PC-3 (cell line): ENCODE data around the gene TMTC2. TPM values are rescaled to one million over a fixed set of nuclear protein-coding genes. Genes with fewer than 3 reads are reported as not detected.

Source experiments
- ATAC-seq: fragments of 200-7000 bp; cut with Tn5 transposase; 2 replicates; pipeline ENCODE4 v1.9.1; 2020; ENCODE audit warnings: mild to moderate bottlenecking, moderate library complexity
- BruUV-seq: library from RNA; stranded (reverse); fragments of 400-500 nt; replicated peaks from 2 replicates; lab custom pipeline; 2021; lab: Mats Ljungman, UMichigan
- CTCF ChIA-PET: fragments of 300-600 bp; sonication (Branson Sonifier 250); formaldehyde crosslinking; loops from one replicate; lab custom pipeline; 2022; ENCODE audit warnings: antibody characterized with exemption; lab: Charles Lee
- POLR2A ChIA-PET: fragments of 300-600 bp; sonication (Branson Sonifier 250); formaldehyde crosslinking; loops from one replicate; lab custom pipeline; 2022; ENCODE audit warnings: antibody characterized with exemption; ENCODE audit not compliant: unreplicated experiment; lab: Charles Lee
- DNase-seq: peaks from one replicate; pipeline ENCODE4 v3.0.0-alpha.2; 2015
- H2AFZ ChIP-seq: fragments of 300-600 bp; sonication (generic); 2 replicates; pipeline ENCODE4 v1.6.0; 2016; ENCODE audit warnings: antibody characterized with exemption, low read length
- H3F3A ChIP-seq: fragments of 300-600 bp; sonication (generic); one replicate; pipeline ENCODE4 v1.6.0; 2017; ENCODE audit warnings: antibody characterized with exemption, low read length, control low read depth, mild to moderate bottlenecking; ENCODE audit not compliant: unreplicated experiment
- H3K27ac ChIP-seq: fragments of 300-600 bp; sonication (generic); 2 replicates; pipeline ENCODE4 v1.5.1; 2016; ENCODE audit warnings: mild to moderate bottlenecking, low read length
- H3K27me3 ChIP-seq: fragments of 300-600 bp; sonication (generic); 2 replicates; pipeline ENCODE4 v1.6.1; 2016; ENCODE audit warnings: low read length, mixed read lengths
- H3K36me3 ChIP-seq: fragments of 300-600 bp; sonication (generic); 2 replicates; pipeline ENCODE4 v1.6.1; 2016; ENCODE audit warnings: low read depth, mixed run types, low read length, mixed read lengths
- H3K4me1 ChIP-seq: fragments of 300-600 bp; sonication (generic); 2 replicates; pipeline ENCODE4 v1.5.1; 2016; ENCODE audit warnings: low read length; ENCODE audit not compliant: insufficient read depth
- H3K4me2 ChIP-seq: fragments of 300-600 bp; sonication (generic); 2 replicates; pipeline ENCODE4 v1.6.0; 2016; ENCODE audit warnings: low read length
- H3K4me3 ChIP-seq: fragments of 300-600 bp; sonication (generic); 2 replicates; pipeline ENCODE4 v1.5.1; 2016; ENCODE audit warnings: mild to moderate bottlenecking, low read length, mixed read lengths
- H3K79me2 ChIP-seq: fragments of 300-600 bp; sonication (generic); 2 replicates; pipeline ENCODE4 v1.6.1; 2017; ENCODE audit warnings: low read length, mixed read lengths
- H3K9ac ChIP-seq: fragments of 300-600 bp; sonication (generic); 2 replicates; pipeline ENCODE4 v1.6.0; 2016; ENCODE audit warnings: mild to moderate bottlenecking, low read length
- H3K9me2 ChIP-seq: fragments of 300-600 bp; sonication (generic); replicated peaks from 2 replicates; pipeline ENCODE4 v1.6.1; 2016; ENCODE audit warnings: mixed run types, low read length, mixed read lengths
- H3K9me3 ChIP-seq: fragments of 300-600 bp; sonication (generic); 2 replicates; pipeline ENCODE4 v1.6.1; 2016; ENCODE audit warnings: low read length, mixed read lengths
- H4K20me1 ChIP-seq: fragments of 300-600 bp; sonication (generic); 2 replicates; pipeline ENCODE4 v1.6.1; 2016; ENCODE audit warnings: low read length, mixed read lengths
- EZH2 ChIP-seq: fragments of 300-600 bp; sonication (generic); IDR thresholded peaks from one replicate; pipeline ENCODE4 v1.6.1; 2017; ENCODE audit warnings: antibody characterized with exemption, mild to moderate bottlenecking, low read length; ENCODE audit not compliant: unreplicated experiment
- EZH2phosphoT487 ChIP-seq: fragments of 300-600 bp; sonication (generic); IDR thresholded peaks from 2 replicates; pipeline ENCODE4 v1.6.1; 2018; ENCODE audit warnings: mild to moderate bottlenecking, antibody characterized with exemption, low read length, borderline replicate concordance
- intact Hi-C: fragments of 100-400 bp; cut with micrococcal nuclease; formaldehyde crosslinking; loops from 2 replicates; pipeline ENCODE4 v1.9.0; 2023
- total RNA-seq: library from RNA; depleted of rRNA; stranded (reverse); fragments of >200 nt; gene quantifications from 2 replicates; pipeline ENCODE4 v1.2.3, GENCODE V29; 2014
- TF ChIP-seq, protein P1 (sequence below): fragments of 300-600 bp; sonication (generic); conservative IDR thresholded peaks from 2 replicates; pipeline ENCODE4 v1.5.1; 2017; ENCODE audit warnings: antibody characterized with exemption, low read depth, mild to moderate bottlenecking, low read length

TMTC2 gene
- total RNA-seq, 1 experiment from 2014 or later = 10.7 TPM

DNA sequence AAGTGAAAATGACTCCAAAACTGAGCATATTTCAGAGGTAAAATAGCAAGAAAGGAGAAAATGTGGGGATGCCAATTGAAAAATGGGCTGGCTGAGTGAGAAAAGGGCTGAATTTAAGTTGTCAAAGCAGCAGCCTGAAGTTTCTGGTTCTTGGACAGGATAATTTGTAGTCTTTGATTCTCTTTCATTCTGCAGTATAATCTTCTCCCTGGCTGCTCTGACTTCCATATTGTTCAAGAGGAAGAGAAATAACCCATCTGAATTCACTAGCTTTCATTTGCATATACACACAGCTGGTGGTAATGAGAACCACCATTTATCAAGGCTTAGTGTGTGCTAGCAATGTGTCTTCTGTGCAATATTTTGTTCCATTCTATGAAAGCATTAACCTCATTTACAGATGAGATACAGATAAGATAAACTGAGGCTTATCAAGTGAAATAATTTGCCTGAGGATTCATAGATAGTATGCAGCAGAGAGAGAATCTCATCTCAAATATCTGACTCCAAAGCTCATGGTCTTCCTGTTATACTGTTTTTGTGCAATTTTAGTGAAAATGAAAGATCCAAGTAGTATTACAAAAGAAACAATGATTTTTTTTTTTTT lies 184.2 kb downstream of the TMTC2 start:
- POLR2A ChIA-PET = no interaction called here
- Histone ChIP-seq H3K27ac (no peak overlapping the region), H3K4me2 (no peak overlapping the region), H3K79me2 (no peaks in the 10 kb centered on the region), H3K4me3 (no peak overlapping the region), H3F3A (no peaks in the 10 kb centered on the region), H3K27me3 (no peaks in the 10 kb centered on the region), H4K20me1 (no peaks in the 10 kb centered on the region), H3K36me3 (no peaks in the 10 kb centered on the region), H3K9me3 (no peaks in the 10 kb centered on the region), H3K9ac (no peak overlapping the region), H3K9me2 (no peaks in the 10 kb centered on the region), H2AFZ (no peak overlapping the region), H3K4me1 (peaks cover 10% of the 10 kb centered on the region)
- DNase-seq (no peak), ATAC-seq (no peak)
- no TSS peak for BruUV-seq
- TF ChIP-seq EZH2phosphoT487 = no peak
- TF ChIP-seq, protein P1, sequence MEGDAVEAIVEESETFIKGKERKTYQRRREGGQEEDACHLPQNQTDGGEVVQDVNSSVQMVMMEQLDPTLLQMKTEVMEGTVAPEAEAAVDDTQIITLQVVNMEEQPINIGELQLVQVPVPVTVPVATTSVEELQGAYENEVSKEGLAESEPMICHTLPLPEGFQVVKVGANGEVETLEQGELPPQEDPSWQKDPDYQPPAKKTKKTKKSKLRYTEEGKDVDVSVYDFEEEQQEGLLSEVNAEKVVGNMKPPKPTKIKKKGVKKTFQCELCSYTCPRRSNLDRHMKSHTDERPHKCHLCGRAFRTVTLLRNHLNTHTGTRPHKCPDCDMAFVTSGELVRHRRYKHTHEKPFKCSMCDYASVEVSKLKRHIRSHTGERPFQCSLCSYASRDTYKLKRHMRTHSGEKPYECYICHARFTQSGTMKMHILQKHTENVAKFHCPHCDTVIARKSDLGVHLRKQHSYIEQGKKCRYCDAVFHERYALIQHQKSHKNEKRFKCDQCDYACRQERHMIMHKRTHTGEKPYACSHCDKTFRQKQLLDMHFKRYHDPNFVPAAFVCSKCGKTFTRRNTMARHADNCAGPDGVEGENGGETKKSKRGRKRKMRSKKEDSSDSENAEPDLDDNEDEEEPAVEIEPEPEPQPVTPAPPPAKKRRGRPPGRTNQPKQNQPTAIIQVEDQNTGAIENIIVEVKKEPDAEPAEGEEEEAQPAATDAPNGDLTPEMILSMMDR = no peak
- CTCF ChIA-PET = no interaction called here
- intact Hi-C loops = no loop called here

DNA sequence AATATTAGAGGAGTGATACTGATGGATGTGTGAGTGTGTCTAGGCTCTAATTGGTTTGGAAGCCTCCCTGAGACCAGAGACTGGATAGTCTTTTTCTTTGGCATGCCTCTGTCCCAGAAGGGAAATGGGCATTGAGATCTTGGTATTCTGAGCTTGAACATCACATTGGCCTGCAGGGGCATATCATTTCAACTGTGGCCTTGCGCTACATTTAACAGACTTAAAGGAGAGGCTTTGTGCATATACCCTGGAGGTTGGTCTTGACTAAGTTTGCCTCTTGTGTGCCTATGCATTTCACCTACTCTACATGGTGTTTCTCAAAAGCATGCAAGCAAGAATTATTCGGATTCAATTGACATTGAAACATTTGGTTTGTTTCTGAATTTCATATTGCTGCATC lies 185.4 kb downstream of the TMTC2 start:
- Histone ChIP-seq H3K9me3 (no peaks in the 10 kb centered on the region), H3K27ac (no peak overlapping the region), H3K27me3 (no peaks in the 10 kb centered on the region), H3K4me3 (no peak overlapping the region), H3K4me2 (no peak overlapping the region), H3K4me1 (peaks cover 10% of the 10 kb centered on the region), H4K20me1 (no peaks in the 10 kb centered on the region), H3K9ac (no peak overlapping the region), H3K9me2 (no peaks in the 10 kb centered on the region), H3F3A (no peaks in the 10 kb centered on the region), H2AFZ (no peak overlapping the region), H3K36me3 (no peaks in the 10 kb centered on the region), H3K79me2 (no peaks in the 10 kb centered on the region)
- no TSS peak for BruUV-seq
- ATAC-seq (no peak), DNase-seq (no peak)
- TF ChIP-seq EZH2 (no peak), EZH2phosphoT487 (no peak)
- TF ChIP-seq, protein P1 = no peak
- intact Hi-C loops = no loop called here
- POLR2A ChIA-PET = no interaction called here
- CTCF ChIA-PET = no interaction called here

GRCh38 chr12:82873309-82873708 lies 186.6 kb downstream of the TMTC2 start:
- Histone ChIP-seq H4K20me1 (no peaks in the 10 kb centered on the region), H3F3A (no peaks in the 10 kb centered on the region)

More at GRCh38 chr12:82873309-82873708, 186.6 kb downstream of the TMTC2 start:
- Histone ChIP-seq H3K27me3 (no peaks in the 10 kb centered on the region), H3K4me2 (no peak overlapping the region), H3K9ac (no peak overlapping the region), H3K4me3 (no peak overlapping the region), H2AFZ (no peak overlapping the region), H3K9me3 (no peaks in the 10 kb centered on the region), H3K9me2 (no peaks in the 10 kb centered on the region), H3K4me1 (peaks cover 10% of the 10 kb centered on the region), H3K79me2 (no peaks in the 10 kb centered on the region), H3K36me3 (no peaks in the 10 kb centered on the region), H3K27ac (no peak overlapping the region)
- CTCF ChIA-PET = no interaction called here
- POLR2A ChIA-PET = interaction anchor here (0.5 kb wide), 1 partner anchor 187 kb away, joined by 4 read pairs; no protein-coding TSS in a partner anchor
- ATAC-seq (no peak), DNase-seq (no peak)
- no peak for TF ChIP-seq EZH2
- TF ChIP-seq, protein P1 = no peak
- no peak for TF ChIP-seq EZH2phosphoT487
- no TSS peak for BruUV-seq
- intact Hi-C loops = no loop called here
